Ishikawa (cell line): ENCODE results near the gene DQX1.

ENCODE experiments used
- CEBPB ChIP-seq: IDR thresholded peaks from 2 replicates; pipeline ENCODE4 v1.6.1; 2012
- CREB1 ChIP-seq: IDR thresholded peaks from 2 replicates; pipeline ENCODE4 v1.6.1; 2012; ENCODE audit warnings: low read depth
- EGR1 ChIP-seq: IDR thresholded peaks from 2 replicates; pipeline ENCODE4 v1.6.1; 2012
- EP300 ChIP-seq: IDR thresholded peaks from 2 replicates; pipeline ENCODE4 v1.6.1; 2012; ENCODE audit warnings: borderline replicate concordance
- FOXM1 ChIP-seq: IDR thresholded peaks from 2 replicates; pipeline ENCODE4 v1.6.1; 2012; ENCODE audit warnings: low read depth, borderline replicate concordance
- NFIC ChIP-seq: IDR thresholded peaks from 2 replicates; pipeline ENCODE4 v1.6.1; 2012
- RAD21 ChIP-seq: IDR thresholded peaks from 2 replicates; pipeline ENCODE4 v1.6.1; 2012; ENCODE audit warnings: low read depth
- TAF1 ChIP-seq: IDR thresholded peaks from 2 replicates; pipeline ENCODE4 v1.6.1; 2012; ENCODE audit warnings: low read depth, mild to moderate bottlenecking
- TCF12 ChIP-seq: IDR thresholded peaks from 2 replicates; pipeline ENCODE4 v1.6.1; 2012; ENCODE audit warnings: low read depth
- TEAD4 ChIP-seq: IDR thresholded peaks from 2 replicates; pipeline ENCODE4 v1.6.1; 2012
- YY1 ChIP-seq: IDR thresholded peaks from 2 replicates; pipeline ENCODE4 v1.6.1; 2012; ENCODE audit warnings: low read depth
- ZBTB7A ChIP-seq: IDR thresholded peaks from 2 replicates; pipeline ENCODE4 v1.6.1; 2012; ENCODE audit warnings: low read depth
- TF ChIP-seq, protein P1 (sequence below): IDR thresholded peaks from 2 replicates; pipeline ENCODE4 v1.6.1; 2012
- TF ChIP-seq, protein P2 (sequence below): IDR thresholded peaks from 2 replicates; pipeline ENCODE4 v1.6.1; 2012
- TF ChIP-seq, protein P3 (sequence below): IDR thresholded peaks from 2 replicates; pipeline ENCODE4 v1.6.1; 2012; ENCODE audit warnings: low read depth, mild to moderate bottlenecking

Gene DQX1

DNA sequence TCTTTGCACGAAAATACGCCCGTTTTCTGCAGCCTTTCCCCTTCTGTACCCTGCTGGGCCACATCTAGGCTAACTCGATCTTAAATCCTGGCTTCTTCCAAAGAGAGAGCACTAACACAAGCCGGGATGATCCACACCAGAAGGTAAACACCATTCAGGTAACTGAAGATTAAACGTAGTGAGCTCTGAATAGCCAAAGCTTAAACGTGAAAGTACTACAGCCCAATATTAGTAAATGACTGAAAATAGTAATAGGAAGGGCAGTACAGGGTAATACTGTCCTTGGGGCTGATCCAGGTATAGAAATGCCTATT is 53.1 kb downstream of the DQX1 start:
- TF ChIP-seq RAD21 (no peak), EP300 (no peak), TEAD4 (no peak), TCF12 (no peak)
- TF ChIP-seq, protein P1, sequence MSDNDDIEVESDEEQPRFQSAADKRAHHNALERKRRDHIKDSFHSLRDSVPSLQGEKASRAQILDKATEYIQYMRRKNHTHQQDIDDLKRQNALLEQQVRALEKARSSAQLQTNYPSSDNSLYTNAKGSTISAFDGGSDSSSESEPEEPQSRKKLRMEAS: no peak

DNA sequence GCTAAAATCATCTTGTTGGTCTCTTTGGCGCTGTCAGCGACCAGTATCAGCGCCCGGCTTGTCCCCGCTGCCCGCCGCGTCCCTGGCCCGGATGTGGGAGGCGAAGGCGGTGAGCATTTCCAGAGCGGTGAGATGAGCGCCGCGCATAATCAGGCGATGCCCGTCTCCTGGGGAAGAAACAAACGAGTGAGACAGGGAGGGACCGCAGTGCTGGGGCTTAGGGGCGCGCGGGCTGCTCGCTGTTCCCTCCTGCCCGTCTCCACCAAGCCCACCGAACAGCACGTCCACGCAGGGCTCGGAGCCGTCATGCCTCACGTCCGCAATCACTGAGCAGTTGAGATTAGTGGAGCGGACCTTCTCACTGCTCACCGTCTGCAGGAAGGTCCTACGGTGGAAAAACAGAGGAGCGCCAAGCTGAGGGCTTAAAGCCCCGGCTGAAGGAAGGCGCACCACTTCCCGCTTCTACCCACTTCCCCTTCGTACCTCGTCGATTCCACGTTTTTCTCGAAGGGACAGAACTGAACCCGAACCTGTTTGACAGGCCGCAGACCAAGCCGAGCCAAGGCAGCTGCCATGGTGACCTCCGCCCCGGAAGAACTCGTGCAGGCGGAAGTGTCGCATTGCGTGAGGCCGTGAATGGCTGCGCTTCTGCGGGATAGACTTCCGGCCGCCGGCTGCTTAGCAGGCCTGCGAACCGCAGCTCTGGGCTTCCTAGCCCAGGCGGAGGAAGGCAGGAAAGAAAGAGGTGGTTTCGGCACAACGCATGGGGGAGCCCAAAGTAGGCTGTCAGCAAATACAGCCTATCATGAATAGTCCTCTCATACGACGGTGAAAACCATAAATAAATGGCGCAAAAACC is 53.7 kb downstream of the DQX1 start, which contains the start of gene MRPL53:
Gene MRPL53, minus strand, starts transcription at position 595 of the 859 bp plus-strand sequence. Its CDS starts 20 bp downstream, at position 575.
- no peak; the same call in 1 of the 2 replicates for TF ChIP-seq FOXM1
- peak; percentile 53 for TF ChIP-seq NFIC
- TF ChIP-seq EP300: peak; percentile 44; the same call in 1 of the 2 replicates
- TF ChIP-seq TEAD4: peak; percentile 54
- peak; percentile 86 for TF ChIP-seq TAF1
- no peak for TF ChIP-seq RAD21
- TF ChIP-seq YY1: peak; percentile 97
- TF ChIP-seq CREB1: peak; percentile 81
- TF ChIP-seq, protein P1: peak; percentile 91
- peak; percentile 61 for TF ChIP-seq EGR1
- TF ChIP-seq, protein P2, sequence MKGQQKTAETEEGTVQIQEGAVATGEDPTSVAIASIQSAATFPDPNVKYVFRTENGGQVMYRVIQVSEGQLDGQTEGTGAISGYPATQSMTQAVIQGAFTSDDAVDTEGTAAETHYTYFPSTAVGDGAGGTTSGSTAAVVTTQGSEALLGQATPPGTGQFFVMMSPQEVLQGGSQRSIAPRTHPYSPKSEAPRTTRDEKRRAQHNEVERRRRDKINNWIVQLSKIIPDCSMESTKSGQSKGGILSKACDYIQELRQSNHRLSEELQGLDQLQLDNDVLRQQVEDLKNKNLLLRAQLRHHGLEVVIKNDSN: no peak; the same call in 1 of the 2 replicates
- TF ChIP-seq, protein P3, sequence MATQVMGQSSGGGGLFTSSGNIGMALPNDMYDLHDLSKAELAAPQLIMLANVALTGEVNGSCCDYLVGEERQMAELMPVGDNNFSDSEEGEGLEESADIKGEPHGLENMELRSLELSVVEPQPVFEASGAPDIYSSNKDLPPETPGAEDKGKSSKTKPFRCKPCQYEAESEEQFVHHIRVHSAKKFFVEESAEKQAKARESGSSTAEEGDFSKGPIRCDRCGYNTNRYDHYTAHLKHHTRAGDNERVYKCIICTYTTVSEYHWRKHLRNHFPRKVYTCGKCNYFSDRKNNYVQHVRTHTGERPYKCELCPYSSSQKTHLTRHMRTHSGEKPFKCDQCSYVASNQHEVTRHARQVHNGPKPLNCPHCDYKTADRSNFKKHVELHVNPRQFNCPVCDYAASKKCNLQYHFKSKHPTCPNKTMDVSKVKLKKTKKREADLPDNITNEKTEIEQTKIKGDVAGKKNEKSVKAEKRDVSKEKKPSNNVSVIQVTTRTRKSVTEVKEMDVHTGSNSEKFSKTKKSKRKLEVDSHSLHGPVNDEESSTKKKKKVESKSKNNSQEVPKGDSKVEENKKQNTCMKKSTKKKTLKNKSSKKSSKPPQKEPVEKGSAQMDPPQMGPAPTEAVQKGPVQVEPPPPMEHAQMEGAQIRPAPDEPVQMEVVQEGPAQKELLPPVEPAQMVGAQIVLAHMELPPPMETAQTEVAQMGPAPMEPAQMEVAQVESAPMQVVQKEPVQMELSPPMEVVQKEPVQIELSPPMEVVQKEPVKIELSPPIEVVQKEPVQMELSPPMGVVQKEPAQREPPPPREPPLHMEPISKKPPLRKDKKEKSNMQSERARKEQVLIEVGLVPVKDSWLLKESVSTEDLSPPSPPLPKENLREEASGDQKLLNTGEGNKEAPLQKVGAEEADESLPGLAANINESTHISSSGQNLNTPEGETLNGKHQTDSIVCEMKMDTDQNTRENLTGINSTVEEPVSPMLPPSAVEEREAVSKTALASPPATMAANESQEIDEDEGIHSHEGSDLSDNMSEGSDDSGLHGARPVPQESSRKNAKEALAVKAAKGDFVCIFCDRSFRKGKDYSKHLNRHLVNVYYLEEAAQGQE: no peak
- TF ChIP-seq ZBTB7A: no peak
- TF ChIP-seq CEBPB: peak; percentile 24; the same call in 1 of the 2 replicates
- TF ChIP-seq TCF12: peak; percentile 78

GRCh38 chr2:74471332-74472065 is 54.5 kb downstream of the DQX1 start:
- no peak for TF ChIP-seq NFIC
